ENCODE data around the gene POMT2. TPM values are rescaled to one million over a fixed set of nuclear protein-coding genes. Genes with fewer than 3 reads are reported as not detected.

The POMT2 gene
- total and polyA plus RNA-seq, 9 donors: 11.7 to 25.9 (median 24.2) TPM

DNA sequence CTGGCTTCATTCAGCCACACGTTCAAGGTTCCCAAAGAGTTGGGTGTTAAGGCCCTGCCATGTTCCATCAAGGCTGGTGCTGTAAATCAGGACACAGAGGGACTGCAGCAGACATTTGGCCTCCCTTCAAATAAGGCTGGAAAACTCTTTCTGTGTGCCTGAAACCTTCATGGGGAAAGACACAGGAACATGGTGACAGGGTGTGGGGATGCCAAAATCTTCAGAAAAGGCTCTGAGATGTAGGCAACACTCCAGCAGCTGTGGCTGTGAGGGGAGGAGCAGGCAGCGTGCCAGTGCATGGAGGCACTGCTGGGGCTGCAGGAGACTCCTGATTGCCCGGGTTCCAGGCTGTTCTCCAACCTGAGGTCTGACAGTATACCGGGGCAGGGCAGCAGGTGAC, 15.0 kb downstream of the POMT2 start:
- H3K4me3 ChIP-seq (ENCODE audit: low read length): no peak overlapping the region
- DNase-seq: peak; percentile 74
- peaks cover 21% of the 10 kb centered on the region for H3K36me3 ChIP-seq (ENCODE audit: control insufficient read depth, insufficient read depth, low read length)
- no peaks in the 10 kb centered on the region for H3K9me3 ChIP-seq (replicated peaks; ENCODE audit: control insufficient read depth, low read depth, low read length)
- peak overlapping the region; percentile 96 for H3K27ac ChIP-seq (ENCODE audit: low read length)
- H3K27me3 ChIP-seq (ENCODE audit: control insufficient read depth, insufficient read depth, low read length): no peaks in the 10 kb centered on the region
- WGBS (ENCODE audit: insufficient coverage): 51% methylated on average over 4 of the region's 4 CpGs
- peaks cover 46% of the 10 kb centered on the region for H3K4me1 ChIP-seq (ENCODE audit: control insufficient read depth, insufficient read depth, low read length)

DNA sequence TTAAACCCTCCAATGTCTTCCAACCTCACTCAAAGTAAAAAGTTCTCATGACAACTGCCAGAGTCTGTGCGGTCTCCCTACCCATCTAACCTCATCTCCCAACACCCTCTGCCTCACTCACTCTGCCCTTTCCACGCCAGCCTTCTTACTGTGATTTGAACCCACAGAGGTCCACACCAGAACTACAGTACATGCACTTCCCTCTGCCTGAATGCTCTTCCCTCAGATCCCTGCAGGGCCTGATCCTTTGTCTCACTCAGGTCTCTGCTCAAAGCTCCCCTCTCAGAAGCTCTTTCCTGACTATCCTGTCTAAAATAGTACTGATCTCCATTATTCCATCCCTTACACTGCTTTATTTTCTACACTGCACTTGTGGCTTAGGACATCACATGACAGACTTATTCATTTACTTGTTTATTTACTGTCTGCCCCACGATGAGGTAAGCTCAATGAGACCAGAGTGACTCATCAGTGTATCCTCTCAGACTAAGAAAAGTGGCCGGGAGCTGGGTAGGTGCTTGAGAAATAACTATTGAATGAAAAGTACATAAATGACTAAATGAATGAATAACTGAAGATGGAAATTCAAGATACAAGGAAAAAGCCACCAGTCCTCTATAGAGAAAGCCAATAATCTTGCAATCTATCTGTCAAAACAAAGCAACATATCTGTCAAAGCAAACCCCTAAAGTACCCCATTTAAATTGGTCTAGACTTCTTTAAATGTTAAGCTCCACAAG, 17.1 kb downstream of the POMT2 start:
- no peak overlapping the region for H3K27ac ChIP-seq (ENCODE audit: low read length)
- H3K9me3 ChIP-seq (replicated peaks; ENCODE audit: control insufficient read depth, low read depth, low read length): no peaks in the 10 kb centered on the region
- peaks cover 30% of the 10 kb centered on the region for H3K36me3 ChIP-seq (ENCODE audit: control insufficient read depth, insufficient read depth, low read length)
- no peaks in the 10 kb centered on the region for H3K27me3 ChIP-seq (ENCODE audit: control insufficient read depth, insufficient read depth, low read length)
- H3K4me1 ChIP-seq (ENCODE audit: control insufficient read depth, insufficient read depth, low read length): peaks cover 38% of the 10 kb centered on the region
- WGBS (ENCODE audit: insufficient coverage): 100% methylated on average over 2 of the region's 4 CpGs
- no peak overlapping the region for H3K4me3 ChIP-seq (ENCODE audit: low read length)
- DNase-seq: no peak

DNA sequence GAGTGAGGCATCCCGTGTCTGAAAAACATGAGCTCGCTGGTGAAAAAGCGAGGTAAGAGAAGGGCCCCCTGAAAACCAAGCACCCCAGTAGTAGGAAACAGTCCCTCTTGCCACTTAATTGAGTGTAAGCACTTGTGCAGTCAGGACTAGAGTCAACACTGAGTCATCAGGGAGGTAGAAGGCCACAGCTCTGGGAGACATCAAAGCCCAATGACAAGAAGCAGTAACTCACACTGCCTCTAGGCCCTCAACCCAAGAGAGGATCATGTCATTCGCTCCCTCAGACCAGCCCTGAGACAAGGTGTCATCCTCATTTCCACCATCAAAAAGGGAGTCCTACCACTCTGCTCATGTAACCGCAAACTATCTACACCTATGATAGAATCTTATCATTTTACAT, 17.8 kb downstream of the POMT2 start:
- H3K9me3 ChIP-seq (replicated peaks; ENCODE audit: control insufficient read depth, low read depth, low read length): no peaks in the 10 kb centered on the region
- DNase-seq: no peak
- peaks cover 36% of the 10 kb centered on the region for H3K36me3 ChIP-seq (ENCODE audit: control insufficient read depth, insufficient read depth, low read length)
- no peak overlapping the region for H3K4me3 ChIP-seq (ENCODE audit: low read length)
- H3K4me1 ChIP-seq (ENCODE audit: control insufficient read depth, insufficient read depth, low read length): peaks cover 37% of the 10 kb centered on the region
- WGBS (ENCODE audit: insufficient coverage): 93% methylated on average over 5 of the region's 5 CpGs
- H3K27ac ChIP-seq (ENCODE audit: low read length): no peak overlapping the region
- H3K27me3 ChIP-seq (ENCODE audit: control insufficient read depth, insufficient read depth, low read length): no peaks in the 10 kb centered on the region

DNA sequence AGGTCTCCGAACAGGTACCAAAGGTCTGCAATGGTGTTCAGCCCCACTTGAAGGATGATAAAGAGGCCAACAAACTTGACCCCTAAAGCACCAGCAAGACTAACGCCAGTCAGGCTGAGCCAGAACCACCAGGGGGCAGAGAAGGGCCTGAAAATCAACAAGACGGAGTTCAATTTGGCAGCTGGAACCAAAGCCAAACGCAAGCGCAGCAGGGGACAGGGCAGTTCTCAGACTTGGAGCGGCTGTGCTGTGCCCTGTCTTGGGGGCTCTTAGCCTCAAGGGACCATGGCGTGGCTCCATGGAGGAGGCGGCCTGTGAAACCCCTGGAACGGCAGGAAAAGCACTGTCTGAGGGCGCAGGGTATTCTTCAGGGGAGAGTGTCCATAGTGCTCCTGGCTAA, 19.6 kb downstream of the POMT2 start:
- Histone ChIP-seq H3K4me3 (ENCODE audit: low read length) (no peak overlapping the region), H3K27ac (ENCODE audit: low read length) (no peak overlapping the region), H3K36me3 (ENCODE audit: control insufficient read depth, insufficient read depth, low read length) (peaks cover 53% of the 10 kb centered on the region), H3K27me3 (ENCODE audit: control insufficient read depth, insufficient read depth, low read length) (no peaks in the 10 kb centered on the region), H3K9me3 (replicated peaks; ENCODE audit: control insufficient read depth, low read depth, low read length) (no peaks in the 10 kb centered on the region), H3K4me1 (ENCODE audit: control insufficient read depth, insufficient read depth, low read length) (peaks cover 19% of the 10 kb centered on the region)
- 33% methylated on average over 10 of the region's 10 CpGs for WGBS (ENCODE audit: insufficient coverage)
- DNase-seq: peak; percentile 91

DNA sequence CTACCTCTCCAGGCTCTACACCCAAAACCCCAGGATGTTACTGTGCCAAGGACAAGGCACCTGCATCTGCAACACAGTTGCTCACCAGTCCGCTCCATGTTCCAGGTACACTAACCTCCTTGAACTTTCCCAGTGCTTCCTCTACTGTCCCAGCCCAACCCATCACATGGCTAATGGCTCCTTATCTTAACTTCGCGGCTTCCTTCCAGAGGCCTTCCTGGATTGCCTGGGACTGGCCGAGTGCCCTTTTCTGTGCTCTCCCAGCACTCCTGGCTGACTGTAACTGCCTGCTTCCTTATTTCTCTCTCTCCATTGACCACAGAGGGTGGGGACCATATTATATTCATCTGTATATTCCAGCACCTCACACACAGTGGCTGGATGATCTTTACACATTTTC, 20.9 kb downstream of the POMT2 start:
- H3K4me3 ChIP-seq (ENCODE audit: low read length): no peak overlapping the region
- H3K36me3 ChIP-seq (ENCODE audit: control insufficient read depth, insufficient read depth, low read length): peaks cover 58% of the 10 kb centered on the region
- no peaks in the 10 kb centered on the region for H3K27me3 ChIP-seq (ENCODE audit: control insufficient read depth, insufficient read depth, low read length)
- no peaks in the 10 kb centered on the region for H3K9me3 ChIP-seq (replicated peaks; ENCODE audit: control insufficient read depth, low read depth, low read length)
- WGBS (ENCODE audit: insufficient coverage): 94% methylated on average over 2 of the region's 4 CpGs
- H3K27ac ChIP-seq (ENCODE audit: low read length): no peak overlapping the region
- H3K4me1 ChIP-seq (ENCODE audit: control insufficient read depth, insufficient read depth, low read length): peaks cover 9% of the 10 kb centered on the region
- DNase-seq: no peak

DNA sequence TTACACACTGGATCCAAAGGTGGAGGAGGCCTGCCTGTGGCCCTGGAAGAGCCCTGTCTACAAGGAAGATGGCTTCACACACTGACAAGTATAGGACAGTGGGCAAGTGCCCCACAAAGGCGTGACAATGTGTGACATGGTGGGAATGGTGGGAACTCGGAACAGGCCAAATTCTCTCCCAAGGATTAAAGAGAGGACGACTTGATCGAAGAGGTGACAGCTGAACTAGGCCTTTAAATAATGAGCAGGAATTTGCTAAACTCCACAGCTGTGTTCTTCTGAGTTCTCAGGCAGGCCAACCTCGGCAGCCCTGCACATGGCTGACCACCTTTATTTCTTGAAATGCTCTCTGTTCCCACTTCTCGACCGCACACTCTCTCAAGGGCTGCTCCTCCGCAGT, 23.8 kb downstream of the POMT2 start:
- Histone ChIP-seq H3K4me1 (ENCODE audit: control insufficient read depth, insufficient read depth, low read length) (peaks cover 6% of the 10 kb centered on the region), H3K27ac (ENCODE audit: low read length) (no peak overlapping the region), H3K27me3 (ENCODE audit: control insufficient read depth, insufficient read depth, low read length) (no peaks in the 10 kb centered on the region), H3K4me3 (ENCODE audit: low read length) (no peak overlapping the region), H3K36me3 (ENCODE audit: control insufficient read depth, insufficient read depth, low read length) (peaks cover 55% of the 10 kb centered on the region), H3K9me3 (replicated peaks; ENCODE audit: control insufficient read depth, low read depth, low read length) (no peaks in the 10 kb centered on the region)
- DNase-seq: no peak
- WGBS (ENCODE audit: insufficient coverage): 74% methylated on average over 6 of the region's 8 CpGs

DNA sequence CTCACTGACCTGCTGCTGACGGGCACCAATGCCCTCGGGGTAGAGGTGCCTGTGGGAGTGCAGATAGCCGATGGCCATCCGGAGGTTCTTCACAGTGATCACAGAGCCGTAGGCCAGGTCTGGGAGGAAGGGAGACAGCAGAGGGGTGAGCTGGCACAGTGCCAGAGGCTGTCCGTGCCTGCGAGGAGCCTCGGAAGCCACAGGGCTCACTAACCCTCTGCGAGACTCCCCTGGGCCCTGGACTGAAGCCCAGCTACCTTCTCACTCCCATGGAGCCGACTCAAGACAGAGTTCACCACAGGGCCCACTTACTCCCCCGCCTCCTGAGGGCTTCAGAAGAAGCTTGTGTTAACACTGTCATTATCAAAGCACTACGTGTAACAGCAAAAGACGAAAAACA, 24.5 kb downstream of the POMT2 start:
- WGBS (ENCODE audit: insufficient coverage): 77% methylated on average over 7 of the region's 13 CpGs
- H3K4me3 ChIP-seq (ENCODE audit: low read length): no peak overlapping the region
- no peaks in the 10 kb centered on the region for H3K27me3 ChIP-seq (ENCODE audit: control insufficient read depth, insufficient read depth, low read length)
- peaks cover 1% of the 10 kb centered on the region for H3K4me1 ChIP-seq (ENCODE audit: control insufficient read depth, insufficient read depth, low read length)
- H3K27ac ChIP-seq (ENCODE audit: low read length): no peak overlapping the region
- DNase-seq: no peak
- peaks cover 56% of the 10 kb centered on the region for H3K36me3 ChIP-seq (ENCODE audit: control insufficient read depth, insufficient read depth, low read length)
- H3K9me3 ChIP-seq (replicated peaks; ENCODE audit: control insufficient read depth, low read depth, low read length): no peaks in the 10 kb centered on the region

DNA sequence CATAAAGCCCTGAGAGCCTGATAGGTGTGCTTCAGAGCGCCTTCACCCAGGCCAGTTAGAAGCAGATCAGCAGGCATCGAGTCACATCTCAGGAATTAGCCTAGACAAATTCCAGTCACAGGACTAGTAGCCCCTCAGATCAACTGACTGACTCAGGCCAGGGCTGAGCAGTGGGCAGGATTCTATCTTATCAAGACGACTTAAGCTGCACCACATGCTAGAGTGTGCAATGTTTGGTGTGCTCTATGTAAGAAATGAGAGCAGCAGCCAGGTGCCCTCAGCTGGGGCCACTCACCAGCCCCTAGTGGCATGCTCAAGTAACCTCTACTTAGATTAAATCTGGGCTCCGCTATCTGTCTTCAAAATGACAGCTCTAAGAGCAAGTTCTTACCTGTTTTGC, 30.0 kb downstream of the POMT2 start:
- WGBS (ENCODE audit: insufficient coverage): 90% methylated on average over 2 of the region's 4 CpGs
- Histone ChIP-seq H3K9me3 (replicated peaks; ENCODE audit: control insufficient read depth, low read depth, low read length) (no peaks in the 10 kb centered on the region), H3K27me3 (ENCODE audit: control insufficient read depth, insufficient read depth, low read length) (no peaks in the 10 kb centered on the region), H3K27ac (ENCODE audit: low read length) (no peak overlapping the region), H3K36me3 (ENCODE audit: control insufficient read depth, insufficient read depth, low read length) (peaks cover 42% of the 10 kb centered on the region), H3K4me3 (ENCODE audit: low read length) (no peak overlapping the region), H3K4me1 (ENCODE audit: control insufficient read depth, insufficient read depth, low read length) (no peaks in the 10 kb centered on the region)
- DNase-seq: no peak

DNA sequence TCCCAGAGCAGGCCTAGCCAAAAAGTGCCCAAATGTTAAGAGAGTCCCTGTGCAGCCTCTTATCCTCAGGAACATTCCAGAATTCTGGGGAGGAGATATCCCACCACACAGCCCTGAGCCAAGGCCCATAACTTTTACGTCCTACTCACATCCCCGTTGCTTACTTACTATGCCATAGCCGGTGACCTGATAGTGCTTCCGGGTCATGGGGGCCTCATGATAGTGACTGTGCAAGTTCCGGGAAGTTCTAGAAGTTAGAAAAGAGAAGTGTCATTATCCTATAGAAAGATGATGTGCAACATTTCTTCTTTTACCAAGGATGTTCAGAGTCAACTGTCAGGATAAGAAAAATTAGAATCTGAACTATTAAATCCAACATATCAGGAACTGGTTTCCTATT, 34.1 kb downstream of the POMT2 start:
- Histone ChIP-seq H3K27me3 (ENCODE audit: control insufficient read depth, insufficient read depth, low read length) (no peaks in the 10 kb centered on the region), H3K9me3 (replicated peaks; ENCODE audit: control insufficient read depth, low read depth, low read length) (no peaks in the 10 kb centered on the region), H3K36me3 (ENCODE audit: control insufficient read depth, insufficient read depth, low read length) (peaks cover 70% of the 10 kb centered on the region), H3K27ac (ENCODE audit: low read length) (no peak overlapping the region), H3K4me1 (ENCODE audit: control insufficient read depth, insufficient read depth, low read length) (no peaks in the 10 kb centered on the region), H3K4me3 (ENCODE audit: low read length) (no peak overlapping the region)
- no peak for DNase-seq
- no CpG with 5 or more reads among the region's 5 CpGs for WGBS (ENCODE audit: insufficient coverage)

DNA sequence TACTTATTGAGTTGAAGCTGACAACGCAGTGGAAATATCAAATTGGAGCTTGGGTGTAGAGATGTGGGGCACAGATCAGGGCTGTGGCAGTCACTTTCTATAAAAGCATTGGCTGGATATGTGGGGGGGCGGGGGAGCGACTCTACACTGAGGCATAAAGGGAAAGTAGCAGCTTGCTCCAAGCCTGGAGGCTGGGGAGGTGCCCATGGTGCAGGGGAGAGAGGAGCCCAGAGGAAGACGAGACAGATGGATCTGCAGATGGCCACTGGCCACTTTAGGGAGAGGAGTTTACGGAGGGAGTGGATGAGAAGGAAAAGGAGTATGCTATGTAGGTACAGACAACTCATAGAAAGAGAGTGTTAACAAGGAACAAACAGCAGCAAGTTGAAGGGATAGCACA, 36.2 kb downstream of the POMT2 start:
- H3K27me3 ChIP-seq (ENCODE audit: control insufficient read depth, insufficient read depth, low read length): no peaks in the 10 kb centered on the region
- H3K4me1 ChIP-seq (ENCODE audit: control insufficient read depth, insufficient read depth, low read length): no peaks in the 10 kb centered on the region
- H3K9me3 ChIP-seq (replicated peaks; ENCODE audit: control insufficient read depth, low read depth, low read length): no peaks in the 10 kb centered on the region
- no peak overlapping the region for H3K4me3 ChIP-seq (ENCODE audit: low read length)
- WGBS (ENCODE audit: insufficient coverage): 95% methylated on average over 5 of the region's 5 CpGs
- H3K27ac ChIP-seq (ENCODE audit: low read length): no peak overlapping the region
- H3K36me3 ChIP-seq (ENCODE audit: control insufficient read depth, insufficient read depth, low read length): peaks cover 75% of the 10 kb centered on the region
- no peak for DNase-seq

DNA sequence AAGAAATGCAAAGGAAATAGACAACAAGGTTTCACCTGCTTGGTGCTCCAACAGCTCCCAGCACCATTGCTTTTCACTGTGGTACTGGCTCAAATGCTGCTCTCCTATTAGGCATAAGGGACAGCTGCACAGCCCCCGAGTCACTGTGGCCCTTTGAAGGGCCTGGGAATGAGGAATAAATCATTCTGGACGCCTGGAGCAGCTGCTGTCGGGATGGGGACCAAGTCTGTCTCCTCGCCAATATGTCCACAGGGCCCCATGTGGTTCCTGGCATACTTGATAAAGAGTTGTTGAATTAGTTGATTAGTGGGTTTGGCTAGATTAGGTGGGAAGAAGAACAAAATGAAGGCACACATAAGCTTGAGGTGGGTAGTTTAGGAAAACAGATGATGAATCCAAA, 36.6 kb downstream of the POMT2 start:
- H3K27ac ChIP-seq (ENCODE audit: low read length): no peak overlapping the region
- WGBS (ENCODE audit: insufficient coverage): 73% methylated on average over 4 of the region's 4 CpGs
- no peaks in the 10 kb centered on the region for H3K4me1 ChIP-seq (ENCODE audit: control insufficient read depth, insufficient read depth, low read length)
- peaks cover 79% of the 10 kb centered on the region for H3K36me3 ChIP-seq (ENCODE audit: control insufficient read depth, insufficient read depth, low read length)
- no peak for DNase-seq
- H3K9me3 ChIP-seq (replicated peaks; ENCODE audit: control insufficient read depth, low read depth, low read length): no peaks in the 10 kb centered on the region
- H3K4me3 ChIP-seq (ENCODE audit: low read length): no peak overlapping the region
- no peaks in the 10 kb centered on the region for H3K27me3 ChIP-seq (ENCODE audit: control insufficient read depth, insufficient read depth, low read length)

All from muscle of leg (tissue), 11 donors.